OCI-LY3 (cell line): ENCODE measurements around the gene HIP1.

Experiments
- EZH2phosphoT487 ChIP-seq: fragments of 200-600 bp; shearing (Covaris generic); IDR thresholded peaks from 2 replicates; pipeline ENCODE4 v1.6.1; 2018; ENCODE audit warnings: antibody characterized with exemption, mixed run types, low read depth
- TF ChIP-seq, protein P1 (sequence below): fragments of 200-600, 300-600 bp; sonication (generic); IDR thresholded peaks from 2 replicates; pipeline ENCODE4 v1.5.1; 2014; ENCODE audit warnings: antibody characterized with exemption, low read length, low read depth

DNA sequence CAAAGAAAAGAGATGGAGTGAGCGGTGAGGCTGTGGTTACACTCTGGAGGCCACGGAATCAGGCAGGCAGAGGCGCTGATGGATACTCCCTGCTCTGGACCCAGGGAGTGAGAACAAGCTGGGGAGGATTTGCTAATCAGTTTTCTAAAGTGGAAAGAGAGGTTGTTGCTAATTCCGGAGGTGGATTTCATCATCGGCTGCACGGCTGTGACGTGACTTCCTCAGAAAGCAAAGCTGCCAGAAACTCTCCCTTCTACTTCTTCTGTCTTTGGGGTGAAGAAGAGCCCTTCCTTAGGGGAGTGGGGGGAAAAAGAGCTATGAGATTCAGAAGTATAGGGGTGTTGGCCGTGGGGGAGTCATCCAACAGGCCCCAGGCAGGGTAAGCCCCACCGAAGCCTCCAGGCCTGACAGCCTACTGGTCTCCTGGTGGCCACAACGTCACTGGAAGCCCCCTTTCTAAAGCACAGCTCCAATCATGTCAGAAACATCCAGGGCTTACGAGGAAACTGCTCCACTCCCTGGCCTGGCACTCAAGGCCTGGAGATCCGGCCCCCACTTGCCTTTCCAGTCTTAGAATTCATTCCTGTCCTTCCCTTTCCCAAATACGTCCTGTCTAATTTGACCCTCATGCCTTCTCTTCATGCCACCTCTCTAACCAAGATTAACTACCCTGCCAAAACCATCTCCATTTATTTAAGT lies 114.5 kb downstream of the HIP1 start:
- TF ChIP-seq, protein P1, sequence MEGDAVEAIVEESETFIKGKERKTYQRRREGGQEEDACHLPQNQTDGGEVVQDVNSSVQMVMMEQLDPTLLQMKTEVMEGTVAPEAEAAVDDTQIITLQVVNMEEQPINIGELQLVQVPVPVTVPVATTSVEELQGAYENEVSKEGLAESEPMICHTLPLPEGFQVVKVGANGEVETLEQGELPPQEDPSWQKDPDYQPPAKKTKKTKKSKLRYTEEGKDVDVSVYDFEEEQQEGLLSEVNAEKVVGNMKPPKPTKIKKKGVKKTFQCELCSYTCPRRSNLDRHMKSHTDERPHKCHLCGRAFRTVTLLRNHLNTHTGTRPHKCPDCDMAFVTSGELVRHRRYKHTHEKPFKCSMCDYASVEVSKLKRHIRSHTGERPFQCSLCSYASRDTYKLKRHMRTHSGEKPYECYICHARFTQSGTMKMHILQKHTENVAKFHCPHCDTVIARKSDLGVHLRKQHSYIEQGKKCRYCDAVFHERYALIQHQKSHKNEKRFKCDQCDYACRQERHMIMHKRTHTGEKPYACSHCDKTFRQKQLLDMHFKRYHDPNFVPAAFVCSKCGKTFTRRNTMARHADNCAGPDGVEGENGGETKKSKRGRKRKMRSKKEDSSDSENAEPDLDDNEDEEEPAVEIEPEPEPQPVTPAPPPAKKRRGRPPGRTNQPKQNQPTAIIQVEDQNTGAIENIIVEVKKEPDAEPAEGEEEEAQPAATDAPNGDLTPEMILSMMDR = no peak
- no peak for TF ChIP-seq EZH2phosphoT487
